Thymus (tissue), 11 donors: Measurements from ENCODE around the gene GALNT2. TPM values are rescaled to one million over a fixed set of nuclear protein-coding genes. Genes with fewer than 3 reads are reported as not detected.
A peak's percentile ranks its signal among the peaks of the same experiment; 100 is the strongest.

Source experiments
- DNase-seq, 9 donors: peaks; one replicate each; pipeline ENCODE4 v3.0.0-alpha.2; 2013; ENCODE audit warnings: low spot score in 9 of 9, low read depth in 6 of 9, missing footprints in 1 of 9
- H3K27ac ChIP-seq, 2 donors: one replicate each; pipeline ENCODE4 v1.5.1; 2013; ENCODE audit warnings: control low read depth in 1 of 2, low read depth in 1 of 2, low read length in 1 of 2, mild to moderate bottlenecking in 1 of 2, moderate library complexity in 1 of 2
- H3K27me3 ChIP-seq, 2 donors: one replicate each; pipeline ENCODE4 v1.5.1; 2013; ENCODE audit warnings: low read length in 1 of 2; ENCODE audit not compliant: control insufficient read depth in 2 of 2, insufficient read depth in 1 of 2
- H3K36me3 ChIP-seq, 2 donors: one replicate each; pipeline ENCODE4 v1.5.1; 2013; ENCODE audit warnings: low read length in 1 of 2, mild to moderate bottlenecking in 1 of 2, moderate library complexity in 1 of 2; ENCODE audit not compliant: control insufficient read depth in 2 of 2, insufficient read depth in 2 of 2
- H3K4me1 ChIP-seq, 2 donors: one replicate each; pipeline ENCODE4 v1.5.1; 2013; ENCODE audit warnings: low read length in 2 of 2; ENCODE audit not compliant: control insufficient read depth in 2 of 2, insufficient read depth in 2 of 2
- H3K4me3 ChIP-seq, 2 donors: one replicate each; pipeline ENCODE4 v1.5.1; 2013; ENCODE audit warnings: low read length in 2 of 2, control low read depth in 1 of 2, mild to moderate bottlenecking in 1 of 2
- H3K9me3 ChIP-seq, 2 donors: one replicate each; pipeline ENCODE4 v1.5.1; 2013; ENCODE audit warnings: low read length in 1 of 2, mild to moderate bottlenecking in 1 of 2; ENCODE audit not compliant: control insufficient read depth in 2 of 2, insufficient read depth in 1 of 2
- WGBS: extraction: QIAGEN DNeasy Blood & Tissue Kit; methylation state at CpG from one replicate; pipeline ENCODE4 v1.1.7; 2013; 5-methylcytosine and 5-hydroxymethylcytosine counted together
- polyA plus RNA-seq: library from polyadenylated mRNA; stranded (reverse); fragments of 200-250 nt; gene quantifications from one replicate; pipeline ENCODE4 v1.2.3, GENCODE V29; 2013
- total RNA-seq: library from RNA; stranded (reverse); fragments of 120-200 nt; gene quantifications from one replicate; pipeline ENCODE4 v1.2.4, GENCODE V29; 2013
- donor health status: healthy.

Gene GALNT2
- total and polyA plus RNA-seq, 2 donors: 33.9 to 42.5 TPM

DNA sequence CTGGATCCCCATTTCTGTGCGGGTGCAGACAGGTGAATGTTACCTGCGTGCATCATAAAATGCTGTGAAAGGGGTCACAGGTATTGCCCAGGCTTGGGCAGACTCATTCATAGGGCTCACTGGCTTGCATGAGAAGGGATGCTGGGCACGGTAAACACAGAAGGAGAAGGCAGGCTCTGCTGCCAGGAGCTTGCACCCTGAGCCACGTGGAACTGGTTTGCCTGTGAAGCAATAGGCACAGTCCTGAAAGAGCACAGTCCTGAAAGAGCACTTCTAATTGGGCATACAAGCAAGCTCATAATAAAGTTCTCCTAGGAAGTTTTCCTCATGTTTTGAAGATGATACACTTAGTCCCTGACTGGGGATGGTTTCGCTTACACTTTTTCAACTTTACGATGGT is 40.9 kb downstream of the GALNT2 start:
- no peak for DNase-seq
- 89% methylated on average over 6 of the region's 6 CpGs for WGBS

GRCh38 chr1:230108580-230108979 is 41.5 kb downstream of the GALNT2 start:
- Histone ChIP-seq H3K4me3 (no peak overlapping the region), H3K36me3 (peaks cover 1 to 31% of the 10 kb centered on the region in 2 donors), H3K9me3 (peaks cover 0 to 6% of the 10 kb centered on the region in 2 donors), H3K27me3 (no peaks in the 10 kb centered on the region), H3K4me1 (peaks cover 95 to 100% of the 10 kb centered on the region in 2 donors), H3K27ac (peak overlapping the region; percentile 25 to 94)
- no peak for DNase-seq
- 96% methylated on average over 12 of the region's 12 CpGs for WGBS

More for the DNA sequence above, 40.9 kb downstream of the GALNT2 start:
- peaks cover 0 to 6% of the 10 kb centered on the region in 2 donors for H3K9me3 ChIP-seq
- H3K4me3 ChIP-seq: no peak overlapping the region
- no peaks in the 10 kb centered on the region for H3K27me3 ChIP-seq
- peaks cover 95 to 100% of the 10 kb centered on the region in 2 donors for H3K4me1 ChIP-seq
- peak overlapping the region in 1 of 2 donors; percentile 57 for H3K27ac ChIP-seq
- H3K36me3 ChIP-seq: peaks cover 0 to 28% of the 10 kb centered on the region in 2 donors

- 94% methylated on average over 11 of the region's 11 CpGs for WGBS
- Histone ChIP-seq H3K4me3 (no peak overlapping the region), H3K9me3 (peaks cover 0 to 6% of the 10 kb centered on the region in 2 donors), H3K4me1 (peaks cover 95 to 100% of the 10 kb centered on the region in 2 donors), H3K27ac (peak overlapping the region; percentile 89 to 94), H3K27me3 (no peaks in the 10 kb centered on the region), H3K36me3 (peaks cover 6 to 34% of the 10 kb centered on the region in 2 donors)
- no peak for DNase-seq
These were observed 42.0 kb downstream of the GALNT2 start for GRCh38 chr1:230109066-230109465.

DNA sequence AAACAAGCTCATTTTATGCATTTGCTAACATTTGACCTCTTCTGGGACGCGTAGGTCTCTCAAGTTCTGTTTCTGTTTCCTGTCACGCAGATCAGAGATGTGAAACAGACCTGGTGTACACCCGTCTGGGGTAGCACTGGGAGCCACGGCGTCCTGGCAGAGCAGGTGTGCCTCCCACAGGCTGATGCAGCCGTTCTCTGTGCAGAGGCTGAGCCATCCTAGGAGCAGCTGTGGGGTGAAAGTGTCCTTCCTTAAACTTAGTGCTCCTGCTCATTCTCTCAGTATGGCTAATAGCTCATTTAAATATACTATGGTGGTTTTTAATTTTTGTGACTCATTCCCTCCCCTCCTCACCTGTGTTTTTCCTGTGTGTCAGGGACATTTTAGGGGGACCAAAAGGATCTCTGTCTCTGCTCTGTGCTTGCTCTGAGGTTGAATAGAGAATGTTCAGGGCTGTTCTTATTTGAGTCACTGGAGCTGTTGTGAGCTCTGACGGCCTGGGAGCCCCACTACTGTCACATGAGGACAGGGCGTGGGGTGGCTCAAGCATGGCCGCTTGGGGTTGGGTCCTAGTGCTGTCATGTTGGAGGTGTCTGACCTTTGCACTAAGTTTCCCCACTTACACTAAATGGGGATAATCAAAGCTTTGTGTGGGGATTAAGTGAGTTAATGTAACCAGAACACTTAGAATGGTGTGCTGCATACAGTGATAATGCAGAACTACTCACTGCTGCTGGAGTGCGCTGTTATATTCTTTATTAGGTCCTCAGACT is 43.0 kb downstream of the GALNT2 start:
- H3K27ac ChIP-seq: peak overlapping the region; percentile 77 to 94
- peaks cover 89 to 100% of the 10 kb centered on the region in 2 donors for H3K4me1 ChIP-seq
- H3K4me3 ChIP-seq: no peak overlapping the region
- DNase-seq: peak; percentile 66 to 94 (median 86)
- peaks cover 0 to 6% of the 10 kb centered on the region in 2 donors for H3K9me3 ChIP-seq
- H3K36me3 ChIP-seq: peaks cover 11 to 43% of the 10 kb centered on the region in 2 donors
- no peaks in the 10 kb centered on the region for H3K27me3 ChIP-seq
- 26% methylated on average over 11 of the region's 11 CpGs for WGBS

DNA sequence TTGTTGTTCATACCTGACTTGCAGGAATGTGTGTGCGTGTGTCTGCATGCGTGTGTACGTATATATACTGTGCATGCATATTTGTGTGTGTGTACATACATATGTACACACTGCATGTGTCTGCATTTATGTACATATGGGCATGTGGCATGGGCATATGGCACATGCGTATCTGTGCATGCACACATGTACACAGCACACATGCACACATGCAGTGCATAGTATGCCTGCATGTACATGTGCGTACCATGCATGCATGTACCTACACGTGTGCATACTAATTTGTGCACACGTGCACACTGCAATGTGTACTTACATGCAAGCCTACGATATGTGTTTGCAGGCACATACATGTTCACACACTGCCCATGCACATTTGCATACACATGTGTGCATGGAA is 43.9 kb downstream of the GALNT2 start:
- Histone ChIP-seq H3K27me3 (no peaks in the 10 kb centered on the region), H3K9me3 (peaks cover 0 to 6% of the 10 kb centered on the region in 2 donors), H3K4me1 (peaks cover 87 to 100% of the 10 kb centered on the region in 2 donors), H3K36me3 (peaks cover 11 to 46% of the 10 kb centered on the region in 2 donors), H3K4me3 (no peak overlapping the region), H3K27ac (peak overlapping the region in 1 of 2 donors; percentile 94)
- WGBS: 97% methylated on average over 8 of the region's 8 CpGs
- DNase-seq: no peak

DNA sequence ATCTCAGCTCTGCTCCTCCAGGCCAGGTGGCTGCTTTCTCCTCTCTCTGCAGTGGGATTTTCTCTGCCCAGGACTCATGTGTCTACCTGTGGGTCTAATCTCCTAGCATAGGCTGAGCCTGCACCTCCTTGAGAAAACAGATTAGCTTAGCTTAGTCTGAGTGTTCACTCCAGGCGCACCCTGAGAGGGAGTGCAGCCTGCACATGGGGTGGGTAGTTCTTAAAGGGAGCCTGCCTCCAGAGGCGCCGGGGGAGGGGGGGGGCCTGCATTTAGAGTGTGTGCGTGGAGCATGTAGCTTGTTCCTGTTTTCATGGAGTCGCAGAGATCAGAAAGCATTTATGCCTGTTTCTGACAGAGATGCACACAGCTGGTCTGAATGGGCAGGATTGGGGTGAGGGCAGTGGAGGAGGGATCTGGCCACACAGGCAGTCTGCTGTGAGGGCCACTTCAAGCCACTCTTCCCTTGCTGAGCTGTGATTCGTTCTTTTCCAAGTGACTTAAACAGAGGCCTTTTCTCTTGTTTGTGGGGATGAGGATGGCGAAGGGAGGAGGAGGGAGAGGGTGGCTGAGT is 45.2 kb downstream of the GALNT2 start:
- Histone ChIP-seq H3K9me3 (peaks cover 0 to 6% of the 10 kb centered on the region in 2 donors), H3K27ac (peak overlapping the region; percentile 20 to 94), H3K4me3 (peak overlapping the region in 1 of 2 donors; percentile 19), H3K4me1 (peaks cover 75 to 97% of the 10 kb centered on the region in 2 donors), H3K36me3 (peaks cover 11 to 47% of the 10 kb centered on the region in 2 donors), H3K27me3 (no peaks in the 10 kb centered on the region)
- peak in 4 of 9 donors; percentile 57 to 75 (median 61) for DNase-seq
- 18% methylated on average over 7 of the region's 7 CpGs for WGBS

- no peaks in the 10 kb centered on the region for H3K27me3 ChIP-seq
- 72% methylated on average over 5 of the region's 5 CpGs for WGBS
- DNase-seq: no peak
- no peak overlapping the region for H3K4me3 ChIP-seq
- H3K27ac ChIP-seq: peak overlapping the region; percentile 10 to 94
- H3K36me3 ChIP-seq: peaks cover 11 to 50% of the 10 kb centered on the region in 2 donors
- peaks cover 71 to 97% of the 10 kb centered on the region in 2 donors for H3K4me1 ChIP-seq
- peaks cover 0 to 6% of the 10 kb centered on the region in 2 donors for H3K9me3 ChIP-seq
These were observed 45.7 kb downstream of the GALNT2 start for GRCh38 chr1:230112782-230113181.

- peaks cover 11 to 52% of the 10 kb centered on the region in 2 donors for H3K36me3 ChIP-seq
- no peaks in the 10 kb centered on the region for H3K27me3 ChIP-seq
- H3K9me3 ChIP-seq: peaks cover 0 to 6% of the 10 kb centered on the region in 2 donors
- WGBS: 64% methylated on average over 4 of the region's 4 CpGs
- peak overlapping the region; percentile 10 to 94 for H3K27ac ChIP-seq
- H3K4me1 ChIP-seq: peaks cover 72 to 95% of the 10 kb centered on the region in 2 donors
- no peak for DNase-seq
- no peak overlapping the region for H3K4me3 ChIP-seq
These were observed 46.2 kb downstream of the GALNT2 start for GRCh38 chr1:230113235-230113592.
